Measurements from ENCODE around the gene CARD19.

CARD19 gene

DNA sequence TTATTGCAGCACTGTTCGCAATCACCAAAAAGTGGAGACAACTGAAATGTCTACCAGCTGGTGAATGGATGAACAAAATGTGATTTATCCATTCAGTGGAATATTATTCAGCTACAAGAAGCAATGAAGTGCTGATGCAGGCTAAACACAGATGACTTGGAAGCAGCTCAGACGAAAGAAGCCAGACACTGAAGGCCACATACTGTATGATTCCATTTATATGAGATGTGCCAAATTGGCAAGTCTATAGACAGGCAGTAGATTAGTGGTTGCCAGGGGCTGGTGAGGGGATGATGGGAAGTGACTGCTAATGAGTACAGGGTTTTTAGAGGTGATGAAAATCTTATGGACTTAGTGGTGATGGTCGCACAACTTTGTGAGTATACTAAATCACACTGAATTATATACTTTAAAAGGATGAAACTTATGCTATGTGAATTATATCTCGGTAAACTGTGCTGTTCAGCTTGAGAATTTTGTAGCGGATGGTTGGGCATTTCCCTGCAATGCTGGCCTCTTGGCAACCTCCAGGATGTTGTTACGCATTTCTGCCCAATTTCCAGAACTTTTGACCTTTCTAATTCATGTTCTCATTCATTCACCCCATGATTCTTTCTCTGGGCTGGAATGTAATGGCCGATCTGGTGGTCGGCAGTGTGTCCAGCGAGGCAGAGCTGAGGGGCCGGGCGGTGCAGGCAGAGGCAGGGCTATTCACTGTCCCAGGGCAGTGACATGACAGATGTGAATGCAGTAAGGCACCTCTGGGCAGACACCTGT, 66.0 kb downstream of the CARD19 start:
- no peak for DNase-seq (ENCODE audit: low read depth)
